Nephron (organoid): ENCODE results near the gene STK32B.

Experiments
- H3K27ac Mint-ChIP-seq, 3 experiments: 2 replicates each; pipeline ENCODE4 v1.8.0; 2020; ENCODE audit warnings: mixed read lengths in 3 of 3, mild to moderate bottlenecking in 2 of 3, moderate library complexity in 1 of 3
- H3K27me3 Mint-ChIP-seq: 2 replicates; pipeline ENCODE4 v1.8.0; 2021; ENCODE audit warnings: low read depth, mild to moderate bottlenecking, moderate library complexity, mixed read lengths
- H3K36me3 Mint-ChIP-seq: 2 replicates; pipeline ENCODE4 v1.8.0; 2020; ENCODE audit warnings: low read depth, mixed read lengths
- H3K4me1 Mint-ChIP-seq: 2 replicates; pipeline ENCODE4 v1.8.0; 2020; ENCODE audit warnings: mixed read lengths
- H3K4me3 Mint-ChIP-seq, 3 experiments: 2 replicates each; pipeline ENCODE4 v1.8.0; 2020; ENCODE audit warnings: mild to moderate bottlenecking in 3 of 3, mixed read lengths in 3 of 3, moderate library complexity in 2 of 3
- H3K9me3 Mint-ChIP-seq: 2 replicates; pipeline ENCODE4 v1.8.0; 2020; ENCODE audit warnings: mixed read lengths
- TF ChIP-seq, protein P1 (sequence below), 3 experiments: fragments of 200-600 bp; sonication (generic); IDR thresholded peaks; one replicate each; pipeline ENCODE4 v1.5.0; 2021; ENCODE audit warnings: antibody characterized with exemption in 3 of 3; ENCODE audit not compliant: unreplicated experiment in 3 of 3

Gene STK32B

GRCh38 chr4:5209862-5210261 lies 158.6 kb downstream of the STK32B start:
- TF ChIP-seq, protein P1, sequence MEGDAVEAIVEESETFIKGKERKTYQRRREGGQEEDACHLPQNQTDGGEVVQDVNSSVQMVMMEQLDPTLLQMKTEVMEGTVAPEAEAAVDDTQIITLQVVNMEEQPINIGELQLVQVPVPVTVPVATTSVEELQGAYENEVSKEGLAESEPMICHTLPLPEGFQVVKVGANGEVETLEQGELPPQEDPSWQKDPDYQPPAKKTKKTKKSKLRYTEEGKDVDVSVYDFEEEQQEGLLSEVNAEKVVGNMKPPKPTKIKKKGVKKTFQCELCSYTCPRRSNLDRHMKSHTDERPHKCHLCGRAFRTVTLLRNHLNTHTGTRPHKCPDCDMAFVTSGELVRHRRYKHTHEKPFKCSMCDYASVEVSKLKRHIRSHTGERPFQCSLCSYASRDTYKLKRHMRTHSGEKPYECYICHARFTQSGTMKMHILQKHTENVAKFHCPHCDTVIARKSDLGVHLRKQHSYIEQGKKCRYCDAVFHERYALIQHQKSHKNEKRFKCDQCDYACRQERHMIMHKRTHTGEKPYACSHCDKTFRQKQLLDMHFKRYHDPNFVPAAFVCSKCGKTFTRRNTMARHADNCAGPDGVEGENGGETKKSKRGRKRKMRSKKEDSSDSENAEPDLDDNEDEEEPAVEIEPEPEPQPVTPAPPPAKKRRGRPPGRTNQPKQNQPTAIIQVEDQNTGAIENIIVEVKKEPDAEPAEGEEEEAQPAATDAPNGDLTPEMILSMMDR (IDR thresholded peaks at IDR 0.05; ENCODE audit: unreplicated experiment in 3 of 3) = no peak
- Mint-ChIP-seq H3K27ac (no peak overlapping the region), H3K36me3 (no peaks in the 10 kb centered on the region), H3K4me3 (no peak overlapping the region), H3K9me3 (peaks cover 3% of the 10 kb centered on the region), H3K4me1 (peaks cover 17% of the 10 kb centered on the region), H3K27me3 (peaks cover 42% of the 10 kb centered on the region)

- Mint-ChIP-seq H3K36me3 (no peaks in the 10 kb centered on the region), H3K27me3 (peaks cover 34% of the 10 kb centered on the region), H3K27ac (no peak overlapping the region), H3K4me1 (peaks cover 16% of the 10 kb centered on the region), H3K9me3 (peaks cover under 1% of the 10 kb centered on the region), H3K4me3 (no peak overlapping the region)
- TF ChIP-seq, protein P1 (IDR thresholded peaks at IDR 0.05; ENCODE audit: unreplicated experiment in 3 of 3) = no peak
These were observed 160.1 kb downstream of the STK32B start for GRCh38 chr4:5211282-5211839.

- Mint-ChIP-seq H3K36me3 (no peaks in the 10 kb centered on the region), H3K27ac (no peak overlapping the region), H3K9me3 (no peaks in the 10 kb centered on the region), H3K4me3 (no peak overlapping the region), H3K27me3 (peaks cover 34% of the 10 kb centered on the region), H3K4me1 (peaks cover 11% of the 10 kb centered on the region)
- TF ChIP-seq, protein P1 (IDR thresholded peaks at IDR 0.05; ENCODE audit: unreplicated experiment in 3 of 3) = no peak
These were observed 161.2 kb downstream of the STK32B start for GRCh38 chr4:5212255-5213013.

DNA sequence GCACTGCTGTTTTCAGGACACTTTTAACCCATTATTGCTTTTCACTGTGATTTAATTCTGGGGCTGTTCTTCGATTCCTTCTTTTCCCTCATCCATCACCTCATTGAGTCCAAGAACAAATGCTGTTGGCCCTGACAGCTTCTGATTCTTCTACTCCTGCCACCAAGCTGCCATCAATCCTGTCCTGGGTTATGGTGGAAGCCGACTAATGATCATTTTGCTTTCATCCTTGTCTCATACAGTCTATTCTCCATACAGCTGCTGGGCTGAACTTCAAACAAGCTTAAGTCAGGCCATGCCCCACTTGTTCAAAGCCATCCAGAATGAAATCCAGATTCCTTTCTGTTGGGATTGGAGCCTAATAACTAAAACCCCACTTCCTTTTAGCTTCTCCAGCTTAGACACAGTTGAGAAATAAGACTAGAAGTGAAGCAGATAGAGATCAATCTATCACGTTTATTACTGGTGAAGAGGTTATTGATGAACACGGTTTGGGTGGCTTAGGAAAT lies 161.9 kb downstream of the STK32B start:
- Mint-ChIP-seq H3K9me3 (no peaks in the 10 kb centered on the region), H3K36me3 (no peaks in the 10 kb centered on the region), H3K27ac (no peak overlapping the region), H3K4me3 (no peak overlapping the region), H3K4me1 (peaks cover 11% of the 10 kb centered on the region), H3K27me3 (peaks cover 34% of the 10 kb centered on the region)
- TF ChIP-seq, protein P1 (IDR thresholded peaks at IDR 0.05; ENCODE audit: unreplicated experiment in 3 of 3) = no peak

DNA sequence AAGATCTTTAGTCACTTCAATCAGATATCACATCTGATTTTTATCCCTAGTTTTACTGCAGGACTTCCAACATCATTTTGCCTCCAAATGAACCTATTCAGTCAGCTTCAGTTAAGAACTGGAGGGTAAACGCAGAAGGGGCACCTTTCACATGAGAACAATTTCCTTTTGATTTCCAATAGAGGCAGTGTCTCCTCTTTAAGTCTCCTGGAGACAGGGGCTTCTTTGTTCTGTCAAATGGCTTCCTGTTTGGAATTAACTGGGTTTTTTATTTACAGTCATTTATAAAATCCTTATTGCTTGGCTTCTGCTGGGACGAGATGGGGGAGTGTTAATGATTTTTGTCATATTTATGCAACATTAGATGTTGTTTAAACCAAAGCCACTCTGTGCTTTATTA lies 164.0 kb downstream of the STK32B start:
- H3K4me3 Mint-ChIP-seq = no peak overlapping the region
- peaks cover 11% of the 10 kb centered on the region for H3K4me1 Mint-ChIP-seq
- peaks cover 4% of the 10 kb centered on the region for H3K9me3 Mint-ChIP-seq
- TF ChIP-seq, protein P1 (IDR thresholded peaks at IDR 0.05; ENCODE audit: unreplicated experiment in 3 of 3) = no peak
- H3K36me3 Mint-ChIP-seq = no peaks in the 10 kb centered on the region
- H3K27me3 Mint-ChIP-seq = peaks cover 30% of the 10 kb centered on the region
- no peak overlapping the region for H3K27ac Mint-ChIP-seq
